ENCODE results near the gene PAK4.
"Not testable (repeated sequence)": the region's sequence is repeated elsewhere in the genome, so short reads cannot be mapped to it uniquely, and the experiment has no call there.

PAK4 gene

DNA sequence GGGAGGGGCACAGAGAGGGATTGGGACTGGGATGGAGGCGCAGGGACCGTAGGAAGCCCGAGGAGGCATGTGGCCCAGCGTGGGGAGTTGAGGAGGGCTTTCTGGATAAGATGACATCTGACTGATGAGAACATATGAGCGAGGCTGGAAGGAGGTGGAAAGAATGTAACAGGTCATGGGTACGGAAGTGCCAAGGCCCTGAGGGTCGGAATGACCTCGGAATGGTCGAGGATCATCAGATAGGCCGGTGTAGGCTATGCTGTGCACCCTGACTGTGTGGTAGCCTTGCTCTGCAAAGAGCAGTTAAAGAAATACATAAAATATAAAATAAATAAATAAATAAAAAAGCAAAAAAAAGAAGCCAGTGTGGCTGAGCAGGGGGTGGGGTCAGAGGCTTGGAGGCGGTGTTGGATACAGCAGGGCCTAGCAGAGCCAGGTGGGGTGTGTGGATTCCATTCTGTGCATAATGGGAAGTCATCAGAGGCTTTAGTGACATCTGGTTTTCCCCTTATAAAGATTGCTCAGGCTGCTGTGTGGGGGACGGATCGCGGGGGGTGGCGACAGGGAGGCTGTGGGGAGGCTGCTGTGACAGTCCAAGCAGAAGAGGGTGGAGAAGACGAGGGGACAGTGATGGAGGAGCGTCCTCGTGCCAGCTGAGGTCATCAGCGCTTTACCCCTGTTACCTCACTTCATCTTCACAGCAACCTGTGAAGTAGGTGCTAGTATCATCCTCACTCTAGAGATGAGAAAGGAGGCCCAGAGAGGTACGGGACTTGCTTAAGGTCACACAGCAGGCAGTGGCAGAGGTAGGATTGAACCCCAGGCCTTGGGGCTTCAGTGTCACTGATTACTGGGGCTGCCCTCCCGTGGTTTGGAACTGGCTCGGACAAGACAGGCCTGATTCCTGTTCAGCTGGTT, 5.0 kb downstream of the PAK4 start:
- DNase-seq = no peak

DNA sequence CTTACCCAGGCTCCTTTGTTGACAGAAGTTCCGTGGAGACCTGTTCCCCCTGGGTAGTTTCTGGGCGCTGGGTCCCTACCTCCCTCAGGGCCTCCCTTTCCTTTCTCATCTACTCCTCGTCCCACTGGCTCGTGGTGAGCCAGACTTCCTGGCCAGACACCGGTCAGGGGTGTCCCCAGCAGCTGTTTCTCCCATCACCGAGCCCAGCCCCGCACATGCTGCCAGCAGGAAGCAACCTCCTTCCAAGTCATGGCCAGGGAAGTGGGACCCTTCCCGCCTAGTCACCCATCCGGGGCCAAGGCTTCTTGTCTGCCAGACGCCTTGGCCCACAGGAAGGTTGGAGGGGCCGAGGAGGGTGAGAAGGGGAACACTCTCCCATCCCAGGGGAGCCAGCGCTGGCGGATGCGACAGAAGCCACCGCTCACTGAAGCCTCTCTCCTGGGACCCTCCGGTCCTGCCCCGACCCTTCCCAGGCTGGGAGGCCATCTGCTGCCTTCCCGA, 5.7 kb downstream of the PAK4 start:
- peak; percentile 70 for DNase-seq

DNA sequence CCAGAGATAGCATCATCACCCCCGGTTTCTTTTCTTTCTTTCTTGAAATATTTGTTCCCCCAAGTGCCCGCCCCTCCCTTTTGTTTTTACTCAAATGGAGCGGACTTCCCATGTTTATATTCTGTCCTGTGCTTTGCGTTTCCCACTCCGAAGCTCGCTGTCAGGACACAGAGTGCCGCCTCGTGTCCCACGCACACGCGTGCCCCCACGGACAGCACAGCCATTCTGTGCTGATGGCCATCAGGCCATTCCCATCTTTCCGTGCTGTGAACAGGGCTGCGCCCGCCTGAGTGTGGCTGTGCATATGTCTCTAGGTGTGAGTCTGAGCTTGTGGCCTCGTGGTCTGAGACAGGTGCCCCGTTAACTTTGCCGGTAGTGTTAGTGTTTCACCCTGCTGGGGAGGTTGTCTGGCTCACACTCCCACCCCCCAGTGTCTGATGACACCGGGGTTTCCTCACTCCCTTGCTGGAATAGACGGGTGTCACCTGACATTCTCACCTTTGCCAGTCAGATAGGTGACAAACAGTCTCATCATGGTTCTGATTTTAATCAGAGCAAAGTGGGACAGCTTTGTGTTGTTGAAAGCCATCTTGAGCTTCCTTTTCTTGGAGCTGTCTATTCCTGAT, 6.9 kb downstream of the PAK4 start:
- DNase-seq = no peak

DNA sequence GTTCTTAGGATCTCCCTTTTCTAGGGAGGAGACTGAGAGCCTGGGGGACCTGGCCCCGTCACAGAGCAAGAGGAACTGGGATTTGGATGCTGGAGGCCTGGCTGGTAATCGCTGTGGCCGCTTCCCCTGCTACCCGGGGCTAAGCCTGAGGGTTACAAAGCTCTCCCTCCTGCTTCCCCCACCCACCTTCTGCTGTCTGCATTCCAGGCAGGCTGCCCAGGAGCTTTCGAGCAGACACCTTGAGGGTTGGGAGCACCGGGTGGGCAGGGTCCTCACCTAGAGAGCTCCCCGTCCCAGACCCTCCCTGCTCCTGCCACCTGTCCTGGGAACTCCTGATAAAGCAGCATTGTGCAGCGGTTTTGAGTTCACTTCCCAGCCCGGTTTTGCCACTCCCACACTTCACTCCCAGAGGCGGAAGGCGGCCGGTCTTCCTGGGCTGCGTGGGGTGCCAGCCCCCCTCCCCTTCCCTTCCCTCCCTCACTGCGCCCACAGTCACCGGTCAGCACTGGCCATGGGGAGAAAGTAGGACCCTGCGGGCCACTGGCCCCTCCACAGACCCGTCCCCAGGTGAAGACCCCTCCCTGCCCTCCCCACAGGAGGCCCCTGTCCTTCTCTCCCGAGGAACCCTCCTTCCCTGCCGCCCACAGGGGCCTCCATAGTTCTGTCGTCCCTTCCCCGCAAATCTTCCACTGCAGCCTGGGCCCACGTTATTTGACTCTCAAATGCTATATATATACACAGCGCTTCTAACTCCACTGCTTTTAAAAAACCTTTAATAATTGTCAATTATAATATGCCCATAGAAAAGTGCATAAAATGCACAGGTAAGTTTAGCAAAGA, 8.1 kb downstream of the PAK4 start:
- no peak for DNase-seq

DNA sequence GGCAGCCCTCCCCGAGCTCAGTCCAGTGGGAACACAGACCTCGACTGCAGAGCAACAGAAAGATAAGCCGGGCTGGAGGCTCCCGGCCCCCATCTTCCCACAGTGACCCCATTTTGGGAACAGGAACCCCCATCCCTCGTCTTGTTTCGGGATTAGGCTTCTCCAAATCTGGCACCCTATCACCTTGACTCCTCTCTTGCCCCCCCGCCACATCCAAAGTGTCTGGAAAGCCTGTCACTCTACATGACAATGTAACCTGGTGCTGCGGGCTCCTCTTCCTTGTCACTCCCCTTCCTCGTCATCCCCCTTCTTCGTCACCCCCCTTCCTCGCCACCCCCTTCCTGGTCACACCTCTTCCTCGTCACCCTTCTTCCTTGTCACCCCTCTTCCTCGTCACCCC, 10.1 kb downstream of the PAK4 start:
- DNase-seq = no peak

DNA sequence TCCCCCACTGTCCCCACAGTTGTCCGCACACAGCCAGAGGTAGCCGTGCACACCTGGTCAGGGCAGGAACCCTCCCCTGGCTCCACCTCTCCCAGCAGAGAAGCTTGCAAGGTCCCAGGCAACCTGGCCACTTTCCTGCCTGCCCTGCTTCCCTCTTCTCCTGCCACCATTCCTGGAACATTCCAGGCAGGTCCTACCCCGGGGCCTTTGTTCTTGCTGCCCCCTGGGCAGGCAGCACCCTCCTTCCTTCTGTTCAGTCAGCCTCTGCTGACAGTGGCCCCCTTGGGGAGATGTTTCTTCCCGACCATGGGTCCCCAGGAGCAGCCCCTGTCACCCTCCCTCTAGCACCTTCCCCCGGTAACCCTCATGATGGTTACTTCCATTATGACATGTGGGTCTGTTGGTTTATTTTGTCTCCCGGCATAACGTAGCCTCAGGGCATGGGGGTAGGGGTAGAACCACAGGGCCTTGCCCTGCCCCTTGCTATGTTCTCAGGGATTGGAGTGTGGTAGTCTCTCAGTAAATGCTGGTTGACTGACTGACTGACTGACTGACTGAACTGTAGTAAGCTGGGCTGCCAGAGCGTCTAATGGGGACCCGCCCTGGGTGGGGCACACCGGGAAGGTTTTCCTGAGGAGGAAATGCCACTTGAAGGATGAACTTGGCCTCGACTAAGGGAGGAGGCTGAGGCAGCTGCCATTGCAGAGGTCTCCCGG, 10.8 kb downstream of the PAK4 start:
- DNase-seq = peak; percentile 86

DNA sequence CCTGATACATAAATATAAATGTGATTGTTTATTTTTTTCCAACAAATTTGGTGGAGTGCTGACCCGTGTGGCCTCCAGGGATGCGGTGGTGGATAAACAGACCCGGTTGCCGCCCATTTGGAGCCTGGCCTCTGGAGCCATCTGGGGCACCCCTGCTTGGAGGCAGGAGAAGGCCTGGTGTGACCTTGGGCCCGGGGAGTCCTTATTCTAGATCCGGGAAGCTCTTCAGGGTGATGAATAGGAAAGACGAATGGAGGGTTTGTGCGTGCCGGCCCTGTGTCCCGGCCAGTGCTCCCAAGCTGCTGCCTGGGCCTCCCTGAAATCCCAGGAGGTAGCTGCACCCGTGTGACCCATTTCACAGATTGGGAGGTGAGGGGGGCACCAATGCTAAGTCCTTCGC, 11.5 kb downstream of the PAK4 start:
- DNase-seq = no peak

DNA sequence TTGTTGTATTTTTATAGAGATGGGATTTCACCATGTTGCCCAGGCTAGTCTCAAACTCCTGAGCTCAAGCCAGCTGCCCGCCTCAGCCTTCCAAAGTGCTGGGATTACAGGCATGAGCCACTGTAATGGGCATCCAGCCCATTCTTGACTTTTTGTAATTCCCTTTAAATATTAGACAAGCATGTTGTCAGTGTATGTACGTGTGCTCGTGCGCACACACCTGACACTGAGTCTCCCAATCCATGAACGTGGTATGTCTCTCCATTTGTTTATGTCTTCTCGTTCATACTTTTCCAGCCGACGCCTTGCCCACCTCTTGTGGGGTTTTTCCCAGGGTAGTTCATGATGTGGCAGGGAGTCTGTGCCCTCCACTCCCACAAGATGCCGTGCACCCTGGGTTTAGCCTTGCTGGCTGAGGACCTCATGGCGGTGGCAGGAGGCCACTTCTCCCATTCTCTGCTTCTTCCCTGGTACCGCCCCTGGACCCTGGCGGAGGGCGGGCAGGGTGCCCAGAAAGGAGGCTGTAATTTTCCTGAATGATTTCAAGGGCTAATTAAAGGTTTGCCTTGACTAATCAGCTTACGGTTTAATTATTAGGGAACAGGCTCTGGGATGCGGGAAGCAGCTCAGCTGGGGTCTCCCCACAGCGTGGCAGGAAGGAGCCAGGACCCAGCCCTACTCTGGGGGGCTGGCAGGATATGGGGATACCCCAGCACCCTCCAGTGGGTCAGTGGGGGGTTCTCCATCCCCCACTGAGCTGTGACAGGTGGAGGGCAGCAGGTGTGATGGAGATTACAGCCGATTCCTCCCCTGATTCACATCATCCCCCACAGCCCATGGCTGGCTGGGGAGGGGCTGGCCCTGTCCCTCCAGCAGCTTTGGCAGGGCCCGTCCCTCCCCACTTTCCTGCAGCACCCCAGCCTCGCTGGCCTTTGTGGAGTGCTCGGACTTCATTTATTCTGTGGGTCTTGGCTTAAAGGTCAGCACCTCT, 12.9 kb downstream of the PAK4 start:
- no peak for DNase-seq

DNA sequence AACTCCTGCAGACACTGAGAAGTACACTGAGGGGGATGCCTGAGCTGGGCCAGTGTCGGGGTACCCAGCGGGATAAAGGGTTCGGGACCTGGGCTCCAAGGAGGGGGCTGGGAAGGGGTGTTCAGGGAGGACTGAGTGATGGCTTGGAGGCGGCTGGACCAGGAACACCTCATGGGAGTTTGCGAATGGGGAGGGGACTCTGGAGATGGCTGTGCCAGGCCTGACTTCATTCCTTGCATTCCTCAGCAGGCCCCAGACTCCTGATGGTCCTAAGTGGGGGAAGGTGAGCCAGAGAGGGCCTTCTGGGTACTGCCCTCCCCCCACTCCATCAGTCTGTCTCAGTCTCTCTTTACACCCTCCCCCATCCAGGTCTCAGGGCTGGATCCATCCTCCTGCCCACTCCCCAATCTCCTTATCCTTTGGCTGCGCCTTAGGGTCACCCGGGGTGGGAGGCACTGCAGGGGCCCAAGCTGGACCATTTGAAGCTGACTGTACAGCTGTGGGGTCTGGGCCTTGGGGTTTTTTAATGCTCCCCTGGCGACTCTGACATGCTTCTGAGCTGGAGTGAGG, 13.8 kb downstream of the PAK4 start:
- DNase-seq = no peak

DNA sequence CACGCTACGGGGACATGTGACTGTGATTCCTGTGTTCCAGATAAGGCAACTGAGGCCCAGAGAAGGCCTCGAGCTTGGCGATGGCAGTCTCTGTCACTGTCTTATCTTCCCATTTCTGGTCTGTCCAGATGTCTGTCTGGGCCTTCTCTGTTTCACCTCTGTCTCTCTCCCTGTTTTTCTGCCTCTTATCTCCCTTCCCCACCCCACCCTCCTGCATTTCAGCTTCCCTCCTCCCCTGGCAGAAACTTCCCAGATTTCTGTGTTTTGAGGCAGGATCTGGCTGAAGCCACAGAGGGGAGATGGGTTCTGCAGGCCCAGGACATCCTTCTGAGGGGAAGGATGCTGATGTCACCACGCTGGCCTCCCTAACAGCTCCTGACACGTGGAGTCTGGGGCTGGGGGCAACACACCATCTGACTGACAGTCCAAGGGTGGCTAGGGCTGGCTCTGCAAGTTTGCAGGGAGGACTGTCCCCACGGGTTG, 14.4 kb downstream of the PAK4 start:
- DNase-seq = no peak

DNA sequence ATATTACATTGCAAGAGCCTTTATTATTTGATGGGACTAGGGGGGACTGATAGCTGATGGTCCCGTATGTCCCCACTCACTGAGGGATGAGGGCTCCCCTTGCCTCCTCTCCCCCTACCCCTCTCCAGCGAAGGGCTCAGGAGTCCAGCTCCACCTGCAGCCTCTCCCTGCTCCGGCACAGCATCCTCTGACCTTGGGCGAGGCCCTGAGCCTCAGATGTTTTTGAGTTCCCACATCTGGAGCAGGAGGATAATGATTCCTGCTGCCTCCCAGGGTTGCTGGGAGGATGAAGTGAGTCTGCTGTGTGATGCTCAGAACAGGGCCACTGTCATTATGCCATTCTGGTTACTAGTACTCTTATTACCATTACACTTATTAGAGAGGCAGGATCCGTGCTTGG, 15.0 kb downstream of the PAK4 start:
- DNase-seq = no peak

DNA sequence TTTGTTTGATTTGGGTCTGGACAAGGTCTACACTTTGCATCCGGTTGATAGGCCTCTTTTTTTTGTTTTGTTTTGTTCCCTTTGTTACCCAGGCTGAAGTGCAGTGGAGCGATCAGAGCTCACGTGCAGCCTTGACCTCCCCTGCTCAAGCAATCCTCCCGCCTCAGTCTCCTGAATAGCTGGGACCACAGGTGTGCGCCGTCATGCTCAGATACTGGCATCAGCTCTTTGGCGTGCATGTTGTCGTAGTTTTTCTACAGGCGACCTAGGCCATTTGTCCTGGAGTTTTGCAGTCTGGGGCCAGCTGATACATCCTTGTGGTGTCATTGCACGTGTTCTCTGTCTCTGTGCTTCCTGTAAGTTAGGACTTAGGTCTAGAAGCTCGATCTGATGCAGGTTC, 16.3 kb downstream of the PAK4 start:
- no peak for DNase-seq

DNA sequence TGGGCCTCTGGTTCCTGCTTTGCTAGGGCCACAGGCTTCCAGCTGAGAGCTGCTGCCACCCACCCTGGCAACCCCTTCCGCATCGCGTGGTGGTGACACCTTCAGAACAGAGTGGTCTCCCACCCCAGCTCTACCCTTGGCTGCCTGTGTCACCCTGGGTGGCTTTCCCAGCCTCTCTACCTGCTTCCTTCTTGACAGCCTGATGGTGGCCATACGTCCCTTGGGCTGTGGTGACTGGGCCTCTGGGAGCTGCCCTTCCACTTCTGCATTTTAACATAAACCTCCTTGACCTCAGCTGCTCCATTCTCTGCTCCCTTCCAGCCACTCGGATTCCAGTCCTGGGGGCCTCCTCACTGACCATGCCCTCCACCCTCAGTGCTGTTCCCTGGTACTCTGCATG, 17.0 kb downstream of the PAK4 start:
- DNase-seq = no peak

DNA sequence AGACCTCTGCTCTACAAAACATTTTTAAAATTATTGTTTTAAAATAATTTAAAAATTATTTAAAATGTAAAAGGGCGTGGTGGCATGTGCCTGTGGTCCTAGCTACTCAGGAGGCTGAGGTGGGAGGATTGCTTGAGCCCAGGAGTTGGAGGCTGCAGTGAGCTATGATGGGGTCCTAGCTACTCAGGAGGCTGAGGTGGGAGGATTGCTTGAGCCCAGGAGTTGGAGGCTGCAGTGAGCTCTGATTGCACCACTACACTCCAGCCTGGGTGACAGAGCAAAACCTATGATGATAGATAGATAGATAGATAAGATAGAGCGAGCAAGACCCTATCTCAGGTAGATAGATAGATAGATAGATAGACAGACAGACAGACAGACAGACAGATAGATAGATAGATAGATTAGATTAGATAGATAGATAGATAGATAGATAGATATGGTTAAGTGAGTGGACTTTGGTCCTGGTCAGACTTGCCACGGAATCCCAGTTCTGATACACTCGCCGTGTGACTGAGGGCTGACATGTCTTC, 18.2 kb downstream of the PAK4 start:
- not testable (repeated sequence) for DNase-seq

DNA sequence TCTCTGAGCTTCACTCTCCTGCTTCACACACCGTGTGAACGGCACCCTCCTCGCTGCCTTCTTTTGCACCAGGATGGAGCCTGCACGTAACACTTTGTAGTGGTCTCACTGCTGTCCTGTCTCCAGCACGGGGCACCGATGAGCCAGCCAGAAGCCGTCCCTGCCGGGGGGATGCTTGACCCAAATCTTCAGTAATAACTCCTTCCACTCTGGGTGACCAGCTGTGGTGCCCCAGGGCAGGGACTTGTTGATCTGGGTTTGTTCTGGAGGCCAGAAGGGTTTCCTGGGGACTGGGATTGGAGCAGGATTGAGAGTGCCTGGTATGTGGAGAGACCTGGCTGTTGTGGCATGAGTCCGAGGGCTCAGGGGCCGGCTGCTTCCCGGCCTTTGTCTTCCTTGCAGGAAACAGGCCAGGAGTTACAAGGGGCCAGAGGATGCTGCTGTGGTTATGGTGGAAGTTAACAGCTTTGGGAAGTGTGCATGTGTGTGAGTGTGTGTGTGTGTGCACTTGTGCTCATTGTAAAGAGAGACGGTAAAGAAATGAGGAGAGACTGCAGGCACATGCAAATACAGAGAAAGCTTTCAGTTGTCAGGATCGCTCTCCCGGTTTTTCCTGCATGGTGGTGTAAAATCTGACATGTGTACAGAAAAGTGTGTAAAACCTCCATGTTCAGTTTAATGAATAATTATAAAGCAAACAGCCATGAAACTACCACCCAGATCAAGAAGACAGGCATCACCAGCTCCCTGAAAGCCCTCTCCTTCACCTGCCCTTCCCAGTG, 18.9 kb downstream of the PAK4 start:
- no peak for DNase-seq

DNA sequence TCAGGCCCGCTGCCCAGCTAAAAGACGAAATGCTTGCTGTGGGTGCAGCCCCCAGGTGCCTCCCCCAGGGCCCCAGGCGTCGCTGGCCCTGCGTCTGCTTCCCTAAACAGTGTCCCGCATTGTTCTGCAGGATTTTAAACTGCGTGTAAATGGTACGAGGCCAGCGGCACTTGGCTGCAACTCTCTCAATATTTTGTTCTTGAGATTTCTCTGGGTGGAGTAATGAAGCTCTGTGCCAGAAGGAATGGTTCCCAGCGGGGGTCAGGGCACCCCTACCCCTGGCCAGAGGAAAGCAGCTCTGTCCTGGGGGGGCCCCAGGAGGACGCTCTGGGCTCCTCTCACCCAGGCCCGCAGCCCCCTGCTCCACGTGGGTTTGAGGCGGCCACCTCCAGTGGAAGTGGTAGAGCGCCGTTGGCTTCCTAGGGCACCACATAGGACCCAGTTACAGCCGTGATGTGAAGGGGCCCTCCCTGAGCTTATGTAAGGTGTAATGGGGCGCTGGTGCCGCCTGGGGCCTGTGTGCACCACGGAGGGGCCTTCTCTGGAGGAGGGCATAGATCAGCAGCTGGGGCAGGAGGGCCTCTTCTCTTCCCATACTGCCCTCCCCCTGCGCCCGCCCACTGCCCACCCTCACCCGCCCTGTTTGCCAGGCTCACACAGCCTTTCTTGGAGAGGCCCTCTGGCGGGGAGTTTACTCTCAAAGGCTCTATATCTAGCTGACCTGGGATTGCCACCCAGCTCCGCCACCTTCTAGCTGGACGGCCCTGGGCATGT, 19.8 kb downstream of the PAK4 start:
- no peak for DNase-seq

DNA sequence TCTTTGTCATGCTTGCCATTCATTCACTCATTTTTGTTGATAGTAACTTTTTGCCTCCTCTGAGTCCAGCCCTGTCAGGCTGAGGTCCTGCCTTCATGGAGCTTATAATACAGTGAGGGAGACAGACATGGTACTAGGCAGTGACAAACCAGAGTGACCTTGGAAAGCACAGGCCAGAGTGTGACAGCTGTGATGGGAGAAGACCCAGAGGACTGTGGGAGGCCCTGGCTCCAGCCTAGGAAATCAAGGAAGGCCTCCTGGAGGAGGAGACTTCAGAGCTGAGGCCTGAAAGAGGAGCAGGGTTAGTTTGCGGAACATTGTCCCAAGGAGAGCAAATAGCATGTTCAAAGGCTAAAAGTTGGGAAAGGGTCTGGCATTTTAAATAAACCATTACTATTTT, 20.5 kb downstream of the PAK4 start:
- no peak for DNase-seq

DNA sequence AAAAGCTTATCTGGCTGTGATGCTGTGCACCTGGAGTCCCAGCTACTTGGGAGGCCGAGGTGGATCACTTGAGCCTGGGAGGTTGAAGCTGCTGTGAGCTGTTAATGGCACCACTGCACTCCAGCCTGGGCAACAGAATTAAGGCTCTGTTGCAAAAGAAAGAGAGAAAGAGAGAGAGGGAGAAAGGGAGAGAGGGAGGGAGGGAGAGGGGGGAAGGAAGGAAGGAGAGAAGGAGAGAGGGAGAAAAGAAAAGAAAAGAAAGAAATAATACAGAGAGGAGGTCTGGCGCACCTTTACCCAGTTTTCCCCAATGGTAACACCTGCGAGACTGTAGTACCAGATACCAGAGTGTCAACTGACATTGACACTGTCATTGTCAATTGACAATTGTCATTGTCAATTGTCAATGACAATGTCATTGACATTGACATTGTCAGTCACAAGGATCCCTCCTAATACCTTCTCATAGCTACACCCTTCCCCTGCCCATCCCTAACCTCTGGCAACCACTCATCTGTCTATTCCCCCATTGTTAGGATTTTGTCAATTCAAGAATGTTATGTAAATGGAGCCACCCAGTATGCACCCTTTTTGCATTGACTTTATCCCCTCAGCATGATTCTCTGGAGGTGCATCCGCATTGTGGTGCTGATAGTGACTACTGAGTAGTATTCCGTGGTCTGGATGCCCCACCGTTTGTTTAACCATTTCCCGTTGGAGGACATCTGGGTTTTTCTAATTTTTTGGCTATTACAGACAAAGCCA, 21.3 kb downstream of the PAK4 start:
- no peak for DNase-seq
